Activated CD8-positive, alpha-beta memory T cell treated with anti-CD3 and anti-CD28 coated beads for 4 hours (primary cell): ENCODE measurements around the gene HMGB4.

Experiments used
- DNase-seq, 2 donors: peaks; one replicate each; pipeline ENCODE4 v3.0.0-alpha.2; 2020; ENCODE audit warnings: low read depth in 2 of 2

HMGB4 gene

GRCh38 chr1:33848205-33848937 lies 15.5 kb upstream of the HMGB4 start:
- DNase-seq: no peak

- DNase-seq: no peak
Measured at GRCh38 chr1:33849211-33849610, 14.7 kb upstream of the HMGB4 start.

- no peak for DNase-seq
Measured at GRCh38 chr1:33850481-33850880, 13.4 kb upstream of the HMGB4 start.

GRCh38 chr1:33852711-33853110 lies 11.2 kb upstream of the HMGB4 start:
- DNase-seq: no peak

- DNase-seq: no peak
Measured at GRCh38 chr1:33853431-33853830, 10.4 kb upstream of the HMGB4 start.

GRCh38 chr1:33854091-33854490 lies 9.8 kb upstream of the HMGB4 start:
- no peak for DNase-seq

GRCh38 chr1:33860671-33861070 lies 3.2 kb upstream of the HMGB4 start:
- no peak for DNase-seq

GRCh38 chr1:33864460-33865389 lies 846 bp downstream of the HMGB4 start:
- no peak for DNase-seq

GRCh38 chr1:33866281-33866680 lies 2.4 kb downstream of the HMGB4 start:
- DNase-seq: no peak

GRCh38 chr1:33867684-33868083 lies 3.8 kb downstream of the HMGB4 start:
- DNase-seq: no peak

- no peak for DNase-seq
Measured at GRCh38 chr1:33872275-33872674, 8.4 kb downstream of the HMGB4 start.

GRCh38 chr1:33872683-33873082 lies 8.8 kb downstream of the HMGB4 start:
- no peak for DNase-seq

GRCh38 chr1:33874636-33875035 lies 10.8 kb downstream of the HMGB4 start:
- no peak for DNase-seq

GRCh38 chr1:33875862-33876261 lies 12.0 kb downstream of the HMGB4 start:
- no peak for DNase-seq

GRCh38 chr1:33876970-33877650 lies 13.2 kb downstream of the HMGB4 start:
- no peak for DNase-seq

- no peak for DNase-seq
Measured at GRCh38 chr1:33878392-33878791, 14.5 kb downstream of the HMGB4 start.

- no peak for DNase-seq
Measured at GRCh38 chr1:33880305-33880704, 16.4 kb downstream of the HMGB4 start.

- DNase-seq: no peak
Measured at GRCh38 chr1:33886496-33886895, 22.6 kb downstream of the HMGB4 start.

GRCh38 chr1:33893147-33893830 lies 29.4 kb downstream of the HMGB4 start:
- no peak for DNase-seq

GRCh38 chr1:33895396-33895795 lies 31.5 kb downstream of the HMGB4 start:
- no peak for DNase-seq

- DNase-seq: no peak
Measured at GRCh38 chr1:33895976-33896375, 32.1 kb downstream of the HMGB4 start.
